Amniotic stem cell (primary cell): Measurements from ENCODE around the gene ANGPTL3.

Experiments used
- DNase-seq: peaks from one replicate; lab custom pipeline; 2025; lab: John Stamatoyannopoulos, UW

The ANGPTL3 gene

DNA sequence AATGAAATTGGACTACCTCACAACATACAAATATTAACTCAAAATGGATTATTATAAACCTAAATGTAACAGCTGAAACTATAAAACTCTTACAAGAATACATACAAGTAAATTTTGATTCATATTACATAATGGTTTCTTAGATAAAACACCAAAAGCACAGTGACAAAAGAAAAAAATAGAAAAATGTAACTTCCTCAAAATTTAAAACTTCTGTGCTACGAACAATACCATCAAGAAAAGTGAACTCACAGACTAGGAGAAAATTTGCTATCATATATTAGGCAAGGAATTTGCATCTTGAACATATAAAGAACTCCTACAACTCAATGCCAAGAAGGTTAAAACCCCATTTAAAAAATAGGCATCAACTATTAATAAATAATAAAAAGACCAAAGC lies 31.2 kb downstream of the ANGPTL3 start:
- DNase-seq = no peak

DNA sequence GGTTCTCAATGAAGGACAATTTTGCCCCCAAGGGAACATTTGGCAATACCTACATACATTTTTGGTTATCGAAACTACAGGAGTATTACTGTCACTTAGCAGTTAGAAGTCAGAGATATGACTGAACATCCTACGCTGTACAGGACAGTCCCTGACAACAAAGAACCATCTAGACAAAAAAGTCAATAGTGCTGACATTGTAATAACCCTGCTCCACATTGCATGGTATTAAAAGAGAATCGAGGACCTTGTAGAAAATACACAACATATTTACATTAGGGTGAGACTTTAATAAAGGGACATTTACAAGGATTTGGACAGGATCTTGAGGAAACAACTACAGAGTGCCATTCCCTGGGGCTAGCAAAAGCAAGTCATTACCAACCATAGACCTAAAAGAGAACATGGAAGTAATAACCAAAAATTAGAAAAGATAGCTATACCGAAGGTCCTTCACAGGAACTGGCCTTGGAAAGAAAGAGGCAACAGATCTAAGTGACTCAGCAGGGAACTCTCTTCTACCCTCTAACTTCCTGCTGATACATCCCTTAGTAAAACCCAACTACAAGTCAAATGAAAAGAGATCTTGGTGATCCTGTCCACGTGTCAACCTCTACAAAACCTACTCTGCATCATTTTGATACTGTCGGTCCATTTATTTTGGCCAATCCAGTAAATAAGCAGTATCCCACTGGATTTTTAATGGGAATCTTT lies 40.2 kb downstream of the ANGPTL3 start:
- DNase-seq = no peak

DNA sequence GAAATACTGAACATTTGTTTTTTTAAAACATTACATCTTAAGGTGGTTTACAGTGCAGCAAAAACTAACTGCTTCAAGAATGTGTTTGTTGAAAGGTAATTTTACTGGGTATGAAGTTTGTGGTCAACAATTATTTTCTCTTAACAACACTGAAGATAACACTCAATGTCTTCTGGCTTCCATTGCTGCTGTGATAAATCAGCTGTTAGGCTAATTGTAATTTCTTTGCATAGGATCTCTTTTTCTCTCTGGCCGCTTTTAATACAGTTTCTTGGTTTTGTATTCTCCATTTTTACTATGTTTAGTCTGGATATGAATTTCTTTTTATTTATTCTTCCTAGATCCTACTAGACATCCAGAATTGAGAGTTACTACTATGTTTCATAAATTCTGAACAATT lies 46.0 kb downstream of the ANGPTL3 start:
- DNase-seq = no peak

DNA sequence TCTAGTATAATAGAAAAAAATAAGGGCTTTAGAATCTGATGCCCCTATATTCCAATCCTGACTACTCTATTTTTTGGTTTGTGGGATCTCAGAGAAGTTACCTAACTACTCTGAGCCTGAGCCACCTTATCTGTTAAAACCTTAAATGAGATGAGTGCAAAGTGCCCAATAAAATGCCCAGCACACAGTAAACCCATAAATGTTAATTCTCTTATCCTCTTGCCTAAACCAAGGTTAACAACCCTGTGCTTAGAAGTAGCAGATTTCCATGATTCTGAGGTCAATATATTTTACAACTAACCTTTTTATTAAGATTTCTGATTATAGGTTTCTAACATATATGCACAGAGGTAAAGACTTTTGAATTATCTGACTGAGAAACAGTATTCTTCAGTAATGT lies 55.1 kb downstream of the ANGPTL3 start:
- DNase-seq = no peak

DNA sequence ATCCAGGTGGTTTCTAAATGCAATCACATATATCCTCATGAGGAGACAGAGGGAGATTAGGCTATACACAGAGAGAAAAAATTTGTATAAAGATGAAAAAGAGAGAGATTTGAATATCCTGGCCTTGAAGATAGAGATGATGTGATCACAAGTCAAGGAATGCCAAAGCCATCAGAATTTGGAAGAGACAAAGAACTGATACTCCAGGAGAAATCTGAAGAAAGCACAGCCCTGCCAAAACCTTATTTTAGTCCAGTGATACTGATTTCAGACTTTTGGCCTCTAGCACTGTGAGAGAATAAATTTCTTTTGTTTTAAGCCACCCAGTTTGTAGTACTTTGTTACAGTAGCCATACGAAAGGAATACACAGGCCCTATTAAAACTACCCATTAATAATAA lies 57.4 kb downstream of the ANGPTL3 start:
- DNase-seq = no peak
